Cardiac septum (tissue), 1 donor: Measurements from ENCODE around the gene ALDH3A1. TPM values are rescaled to one million over a fixed set of nuclear protein-coding genes. Genes with fewer than 3 reads are reported as not detected.
A peak's percentile ranks its signal among the peaks of the same experiment; 100 is the strongest.

Experiments
- DNase-seq: peaks from one replicate; pipeline ENCODE4 v3.0.0-alpha.2; 2020; ENCODE audit warnings: low spot score
- intact Hi-C: fragments of 100-400 bp; cut with DNase I; formaldehyde crosslinking; loops from one replicate; pipeline ENCODE4 v1.14.0; 2022
- total RNA-seq: library from RNA; stranded (reverse); fragmentation: NEBNext Ultra II Directional; extraction: Animal tissue kit (Norgen Biotek cat#: 25700); gene quantifications from one replicate; pipeline ENCODE4 v1.2.1, GENCODE V29; 2021
- donor health status: DM: no; HTN: no; CAD: no.

Gene ALDH3A1
- total RNA-seq, 1 donor from 2014 or later = 0.24 TPM

DNA sequence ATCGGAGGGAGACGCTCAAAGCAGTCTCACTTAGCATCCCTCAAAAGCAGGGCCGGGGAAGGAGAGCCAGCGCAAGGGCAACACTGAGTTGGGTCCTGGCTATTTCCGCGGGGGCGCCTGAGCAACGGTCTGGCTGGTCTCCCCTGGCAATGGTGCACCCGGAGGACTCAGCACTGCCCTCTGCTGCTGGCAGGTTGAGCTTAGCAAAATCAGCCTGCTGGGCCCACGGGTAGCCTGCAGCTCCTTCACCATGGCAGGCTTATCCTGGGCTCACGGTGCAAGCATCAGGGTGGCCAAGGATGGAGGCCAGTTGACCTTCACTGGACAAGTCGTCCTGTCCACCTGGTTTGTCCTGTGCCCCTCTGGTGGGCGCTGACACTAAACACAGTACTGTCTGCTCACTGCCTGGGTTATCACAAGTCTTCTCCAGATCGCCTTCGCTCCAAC lies 14.4 kb upstream of the ALDH3A1 start:
- peak; percentile 86 for DNase-seq
- intact Hi-C loops = loop anchor here (5.0 kb wide), 1 partner anchor 60 kb away; no protein-coding TSS in a partner anchor

DNA sequence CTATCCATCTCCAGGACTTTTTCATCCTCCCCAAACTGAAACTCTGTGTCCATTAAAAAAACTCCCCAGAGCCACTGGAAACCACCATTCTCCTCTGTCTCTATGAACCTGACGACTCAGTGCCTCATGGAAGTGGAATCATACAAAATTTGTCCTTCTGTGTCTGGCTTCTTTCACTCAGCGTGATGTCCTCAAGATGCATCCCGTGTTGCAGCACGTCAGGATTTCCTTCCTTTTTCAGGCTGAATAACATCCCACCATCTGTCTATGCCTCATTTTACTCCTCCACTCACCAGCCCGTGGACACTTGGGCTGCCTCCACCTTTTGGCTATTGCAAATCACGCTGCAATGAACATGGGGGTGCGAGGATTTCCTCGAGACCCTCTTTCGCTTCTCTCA lies 12.6 kb upstream of the ALDH3A1 start:
- intact Hi-C loops = loop anchor here (5.0 kb wide), 1 partner anchor 58 kb away; no protein-coding TSS in a partner anchor
- DNase-seq = peak; percentile 27

DNA sequence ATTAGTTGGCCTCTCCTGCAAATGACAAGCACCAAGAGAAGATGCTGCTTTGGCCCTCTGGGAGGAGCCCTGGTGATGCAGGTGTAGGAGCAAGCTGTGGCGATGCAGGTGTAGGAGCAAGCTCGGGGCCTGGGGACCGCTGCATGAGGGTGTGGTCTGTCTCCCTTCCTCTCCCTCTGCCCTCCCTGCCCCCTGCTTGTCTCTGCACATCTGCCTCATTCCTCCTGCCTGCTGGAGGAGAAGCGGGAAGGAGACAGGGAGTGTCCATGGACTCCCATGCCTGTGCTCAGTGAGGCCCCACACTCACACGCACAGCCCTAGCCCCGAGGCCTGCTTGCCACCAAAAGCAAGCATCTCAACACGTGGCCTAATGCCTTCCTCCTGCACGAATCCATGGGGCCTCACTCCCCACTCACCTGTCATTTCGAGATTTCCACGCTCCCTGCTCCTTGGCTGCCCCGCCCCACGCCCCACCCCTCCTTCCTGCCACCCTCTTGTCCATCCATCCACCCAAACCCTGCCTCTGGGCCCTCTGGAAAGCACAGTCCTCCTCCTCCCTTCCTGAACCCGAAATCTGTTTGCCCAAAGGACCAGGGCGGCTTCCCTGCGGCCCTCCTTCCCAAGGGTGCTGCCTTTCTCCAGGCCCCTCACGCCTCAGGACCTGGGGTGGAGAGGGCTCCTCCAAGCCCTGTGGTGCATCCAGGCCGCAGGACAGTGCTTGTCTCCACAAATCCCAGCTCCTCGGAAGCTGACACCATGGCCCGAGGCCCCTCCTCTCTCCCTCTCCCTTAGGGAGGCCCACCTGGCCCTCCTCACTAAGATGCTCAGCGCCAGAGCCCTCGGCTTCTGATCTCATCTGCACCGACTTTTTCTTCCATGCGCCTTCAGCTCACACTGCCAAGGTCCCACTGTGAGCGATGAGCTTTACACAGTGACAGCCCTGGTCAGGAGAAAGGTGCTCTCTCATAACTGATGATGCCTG lies 11.8 kb upstream of the ALDH3A1 start:
- intact Hi-C loops = loop anchor here (5.0 kb wide), 1 partner anchor 58 kb away; no protein-coding TSS in a partner anchor
- peak; percentile 51 for DNase-seq

DNA sequence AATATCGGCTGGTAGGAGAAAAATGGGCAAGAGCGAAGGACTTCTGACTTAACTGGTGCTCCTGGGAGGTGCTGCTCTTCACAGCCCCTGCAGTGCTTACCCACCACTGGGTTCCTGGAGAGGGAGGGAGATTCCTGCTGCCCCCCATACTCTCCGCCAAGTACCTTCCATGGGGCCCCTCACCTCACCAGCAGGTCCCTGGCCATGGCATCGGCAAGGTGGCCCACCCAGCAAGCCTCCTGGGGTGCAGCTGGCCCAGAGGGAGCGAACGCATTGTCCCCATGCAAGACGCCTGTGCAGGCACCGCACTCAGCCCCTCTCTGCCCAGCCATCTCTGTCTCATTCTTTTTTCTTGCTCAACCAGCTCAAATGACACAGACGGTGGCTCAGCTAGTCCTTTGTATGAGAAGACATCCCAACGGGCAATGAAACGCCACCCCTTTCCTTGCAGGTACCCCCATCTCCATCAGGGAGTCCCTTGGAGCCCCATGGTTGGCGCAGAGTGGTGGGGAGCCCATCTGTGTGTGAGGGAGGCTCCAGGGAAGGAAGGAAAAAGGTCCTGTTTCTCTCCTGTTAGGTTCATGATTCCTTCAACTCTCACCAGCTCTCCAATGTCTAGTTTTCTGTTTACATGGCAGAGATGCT lies 9.6 kb upstream of the ALDH3A1 start:
- DNase-seq = peak; percentile 67
- intact Hi-C loops = no loop called here

DNA sequence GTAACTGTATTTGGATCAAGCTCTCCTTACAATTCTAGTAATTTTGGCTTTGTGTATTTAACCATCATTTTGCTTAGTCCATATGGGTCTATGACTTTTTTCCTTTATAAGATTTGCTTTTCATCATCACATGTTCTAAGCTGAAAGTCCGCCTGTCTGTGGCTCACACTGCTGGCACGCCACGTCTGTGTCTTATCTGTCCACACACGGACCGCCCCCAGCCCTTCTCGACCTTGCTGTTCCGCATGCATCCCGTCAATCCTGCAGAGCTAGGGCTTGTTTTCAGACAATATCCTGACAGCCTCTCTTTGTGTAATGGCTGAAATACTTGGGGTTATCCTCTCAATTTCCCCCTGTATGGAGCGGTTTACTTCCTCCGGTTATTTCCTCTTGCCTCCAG lies 8.4 kb upstream of the ALDH3A1 start:
- intact Hi-C loops = no loop called here
- peak; percentile 39 for DNase-seq

DNA sequence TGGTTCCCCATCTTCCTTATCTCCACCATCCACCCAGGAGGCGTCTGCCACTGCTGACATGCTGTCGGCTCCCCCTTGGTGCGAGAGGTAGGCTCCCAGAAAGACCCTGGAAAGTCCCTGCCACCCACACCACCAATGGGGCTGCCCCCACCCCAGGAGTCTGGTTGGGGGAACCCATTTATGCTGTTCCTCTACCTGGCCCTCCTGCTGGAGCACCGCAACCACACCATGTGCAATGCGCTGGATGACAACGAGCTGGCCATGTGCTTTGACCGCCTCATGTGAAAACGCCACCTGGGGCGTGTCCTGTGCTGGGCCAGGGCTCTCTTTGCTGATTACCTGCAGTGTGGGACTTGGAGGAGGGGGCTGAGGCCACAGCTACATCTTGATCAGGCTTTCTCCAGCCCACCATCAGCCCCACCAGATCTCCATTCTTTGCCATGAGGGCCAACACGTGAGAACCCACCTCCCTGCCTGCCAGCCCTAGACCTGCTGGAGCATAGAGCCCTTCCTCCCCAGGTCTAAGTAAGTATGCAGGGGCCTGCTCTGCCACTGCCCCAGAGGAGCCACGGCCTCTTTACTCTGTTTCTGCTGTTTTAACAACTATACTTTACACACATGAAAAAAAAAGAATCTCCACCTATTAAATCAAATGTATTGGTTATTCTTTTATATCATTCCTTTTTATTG lies 7.9 kb upstream of the ALDH3A1 start:
- intact Hi-C loops = no loop called here
- DNase-seq = peak; percentile 68

DNA sequence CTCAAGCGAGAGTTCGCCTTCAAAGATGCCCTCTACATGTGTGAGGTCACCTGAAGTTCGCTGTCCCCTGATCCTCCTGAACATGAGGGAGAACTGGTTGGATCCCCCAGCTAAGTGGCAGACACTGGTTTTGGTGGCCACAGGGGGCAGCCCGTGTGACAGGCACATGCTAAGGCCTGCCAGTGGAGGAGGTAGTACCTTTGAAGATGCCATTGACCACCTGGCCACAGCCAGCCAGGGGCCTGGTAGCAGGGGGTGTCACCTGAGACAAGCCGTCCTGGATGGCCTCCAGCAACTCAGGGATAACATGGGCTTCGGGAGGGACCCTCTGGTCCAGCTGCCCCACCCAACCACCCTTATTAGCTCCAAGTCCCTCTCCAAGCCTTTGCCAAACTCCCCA lies 7.3 kb upstream of the ALDH3A1 start:
- intact Hi-C loops = no loop called here
- peak; percentile 41 for DNase-seq

DNA sequence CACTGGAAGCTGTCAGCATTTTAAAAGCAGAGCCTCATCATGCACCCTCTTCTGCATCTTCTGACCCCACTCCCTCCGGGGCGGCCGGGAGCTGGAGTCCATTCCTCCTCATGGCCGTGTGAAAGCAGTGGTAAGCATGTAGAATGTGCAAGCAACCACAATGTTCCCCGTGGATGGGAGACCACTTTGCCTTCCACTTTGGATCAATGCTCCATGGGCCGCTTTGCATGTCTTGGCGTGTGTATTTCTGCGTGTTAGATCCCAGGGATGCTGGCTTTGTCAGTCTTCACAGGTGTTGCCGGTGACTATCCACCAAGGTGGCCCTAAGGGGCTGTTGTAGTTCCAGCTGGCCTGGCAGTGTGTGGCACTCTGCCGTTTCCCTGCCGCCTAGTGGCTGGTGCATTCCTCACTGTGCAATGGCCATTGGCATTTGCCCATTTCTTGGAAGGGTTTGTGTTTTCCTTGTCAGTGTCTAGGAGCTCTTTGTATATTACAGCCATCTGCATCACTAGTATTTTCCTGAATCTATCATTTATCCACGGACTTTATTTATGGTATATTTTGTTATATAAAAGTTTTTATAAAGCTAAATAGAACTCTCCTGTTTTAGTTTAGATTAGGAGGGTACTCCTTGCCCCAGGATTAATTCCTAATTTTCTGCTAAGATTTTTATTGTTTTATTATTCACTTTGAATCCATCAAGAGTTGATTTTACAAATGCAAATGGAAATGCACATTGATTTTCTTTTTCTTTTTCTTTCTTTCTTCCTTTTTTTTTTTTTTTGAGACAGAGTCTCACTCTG lies 5.8 kb upstream of the ALDH3A1 start:
- DNase-seq = no peak

DNA sequence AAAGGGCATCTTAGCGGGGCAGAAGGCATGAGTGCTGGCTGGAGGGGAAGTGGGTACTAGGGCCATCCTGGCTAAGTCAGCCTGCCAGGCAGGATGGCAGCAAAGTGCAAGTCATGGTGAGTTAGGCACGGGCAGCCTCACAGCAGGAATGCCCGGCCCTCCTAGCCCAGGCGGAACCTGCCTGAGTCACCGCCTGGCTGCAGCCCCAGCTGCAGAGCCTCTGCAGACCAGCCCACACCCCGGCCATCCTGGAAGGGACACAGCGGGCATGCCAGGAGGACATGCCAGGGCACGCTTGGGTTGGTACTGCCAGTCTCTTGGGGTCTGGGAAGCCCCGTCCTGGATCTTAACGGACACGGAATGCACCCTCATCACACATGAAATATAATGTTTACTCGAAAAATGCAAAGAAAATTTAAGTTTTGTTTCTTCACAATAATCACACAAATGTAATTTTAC lies 5.0 kb upstream of the ALDH3A1 start:
- DNase-seq = peak; percentile 90
- intact Hi-C loops = loop anchor here (5.0 kb wide), 2 partner anchors 46 to 106 kb away; partner anchors contain the start of gene ALDH3A2

More for the DNA sequence above, 5.8 kb upstream of the ALDH3A1 start:
- intact Hi-C loops = loop anchor here (5.0 kb wide), 2 partner anchors 47 to 107 kb away; partner anchors contain the start of gene ALDH3A2

DNA sequence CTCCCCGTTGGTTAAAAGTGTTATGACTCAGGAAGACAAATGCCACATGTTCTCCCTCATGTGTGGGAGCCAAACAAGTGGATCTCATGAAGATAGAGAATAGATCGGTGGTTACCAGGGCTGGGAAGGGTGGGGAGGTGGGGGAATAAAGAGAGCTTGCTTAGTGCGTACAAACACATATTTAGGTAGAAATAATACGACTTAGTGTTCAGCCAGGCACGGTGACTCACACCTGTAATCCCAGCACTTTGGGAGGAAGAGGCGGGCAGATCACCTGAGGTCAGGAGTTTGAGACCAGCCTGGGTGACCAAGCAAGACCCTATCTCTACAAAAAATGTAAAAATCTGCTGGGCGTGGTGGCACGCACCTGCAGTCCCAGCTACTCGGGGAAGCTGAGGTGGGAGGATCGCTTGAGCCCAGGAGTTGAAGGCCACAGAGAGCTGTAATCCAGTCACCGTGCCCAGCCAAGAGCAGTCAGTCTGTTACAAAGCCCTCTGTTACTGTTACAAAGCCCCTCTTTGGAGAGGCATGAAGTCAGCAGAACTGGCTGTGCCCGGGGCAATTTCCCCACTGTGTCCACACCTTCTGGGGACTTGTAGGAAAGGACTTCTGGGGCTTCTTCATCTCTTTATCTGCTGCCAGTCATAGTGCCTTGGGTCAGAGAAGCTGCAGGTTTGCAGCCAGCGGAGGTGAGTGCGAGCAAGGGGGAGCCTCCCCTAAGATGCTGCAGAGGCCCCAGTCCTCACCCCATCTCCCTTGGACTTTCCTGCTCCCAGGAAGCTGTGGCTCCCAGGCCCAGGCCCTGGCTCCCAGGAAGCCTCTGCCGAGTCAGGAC lies 4.3 kb upstream of the ALDH3A1 start:
- DNase-seq = no peak
- intact Hi-C loops = loop anchor here (5.0 kb wide), 2 partner anchors 45 to 105 kb away; partner anchors contain the start of gene ALDH3A2

DNA sequence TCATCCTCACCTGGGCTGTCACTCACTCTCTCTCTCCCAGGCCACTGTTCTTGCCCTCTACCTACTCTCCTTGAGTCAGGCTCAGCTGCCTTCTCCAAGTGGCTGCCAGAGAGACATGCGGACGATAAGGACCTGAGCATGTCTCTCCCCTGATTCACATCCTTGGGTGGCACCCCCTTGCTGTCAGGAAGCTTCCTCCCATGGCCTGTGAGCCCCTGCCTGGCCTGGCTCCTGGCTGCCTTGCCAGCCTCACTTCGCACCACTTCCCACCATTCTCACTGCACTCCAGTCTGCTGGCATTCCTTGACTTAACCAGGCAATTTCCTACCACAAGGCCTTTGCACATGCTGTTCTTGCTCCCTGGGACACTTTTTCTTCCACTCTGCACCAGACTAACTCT lies 2.7 kb upstream of the ALDH3A1 start:
- intact Hi-C loops = loop anchor here (5.0 kb wide), 2 partner anchors 44 to 104 kb away; partner anchors contain the start of gene ALDH3A2
- DNase-seq = no peak

DNA sequence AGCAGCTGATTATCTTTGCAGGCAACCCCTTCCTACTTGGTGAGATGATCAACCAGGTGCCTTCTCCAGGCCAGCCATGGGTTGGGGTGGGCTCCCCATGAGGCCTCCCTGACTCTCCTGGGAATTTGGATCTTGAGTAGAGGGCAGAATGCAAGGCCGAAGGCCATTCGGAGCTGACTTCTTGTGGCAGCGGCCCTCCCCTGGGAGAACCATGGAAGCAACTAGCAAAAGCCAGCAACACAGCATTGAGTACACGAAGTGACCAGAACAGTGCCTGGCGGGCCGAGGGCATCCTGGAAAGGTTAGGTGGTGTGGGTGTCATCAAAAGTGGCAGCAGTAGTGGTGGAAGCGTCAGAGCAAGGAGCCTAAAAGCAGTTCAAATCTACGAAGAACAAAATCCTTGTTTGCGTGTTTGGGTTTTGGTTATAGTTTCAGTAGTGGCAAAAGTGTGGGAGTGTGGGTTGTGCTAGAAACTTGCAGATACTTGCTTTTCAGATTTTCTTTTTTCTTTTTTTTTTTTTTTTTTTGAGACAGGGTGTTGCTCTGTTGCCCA lies 2.0 kb upstream of the ALDH3A1 start:
- no peak for DNase-seq
- intact Hi-C loops = loop anchor here (5.0 kb wide), 2 partner anchors 43 to 103 kb away; partner anchors contain the start of gene ALDH3A2

DNA sequence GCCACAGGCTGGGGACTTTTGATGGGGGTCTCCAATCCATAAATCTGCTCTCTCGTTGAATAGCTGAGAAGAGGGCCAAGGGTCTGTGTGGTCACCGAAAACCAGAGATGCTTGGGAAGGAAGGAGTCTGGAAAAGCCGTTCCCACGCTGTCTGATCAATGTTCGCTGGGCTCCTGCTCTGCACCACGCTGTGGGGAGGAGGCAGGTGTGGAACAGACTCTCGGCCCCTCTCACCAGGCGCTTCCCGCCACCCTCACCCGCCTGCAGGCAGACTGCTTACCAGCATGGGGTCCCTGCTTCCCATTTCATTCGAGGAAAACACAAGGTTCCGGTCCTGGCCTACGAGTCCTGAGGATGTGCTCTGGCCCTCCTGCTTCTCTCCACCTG lies 702 bp upstream of the ALDH3A1 start:
- intact Hi-C loops = no loop called here

DNA sequence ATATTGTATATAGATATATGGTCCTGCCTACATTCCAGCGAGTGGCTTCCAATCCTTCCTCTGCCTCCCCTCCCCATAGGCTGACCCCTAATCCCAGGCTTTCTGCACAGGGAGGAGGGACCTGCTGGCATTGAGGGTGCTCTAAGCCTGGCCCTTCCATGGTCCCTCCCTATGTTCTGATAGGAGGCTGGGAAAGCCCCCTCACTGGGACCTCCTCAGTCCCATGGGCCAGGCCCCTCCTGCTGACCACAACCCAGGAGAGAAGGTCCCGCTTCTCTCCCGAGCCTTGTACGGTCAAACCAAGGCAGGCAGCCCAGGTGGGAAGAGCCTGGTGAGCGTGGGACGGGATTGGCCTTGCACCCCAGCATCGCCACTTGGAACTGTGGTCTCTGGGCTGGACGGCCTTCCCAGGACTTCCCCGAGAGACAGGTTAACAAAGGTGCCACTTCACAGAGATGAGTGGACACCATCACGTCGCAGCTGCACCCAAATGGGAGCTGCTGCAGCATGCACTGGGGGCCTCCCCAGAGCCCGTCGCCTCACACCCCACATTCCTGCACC lies 859 bp downstream of the ALDH3A1 start:
- intact Hi-C loops = no loop called here
- no peak for DNase-seq

More for the DNA sequence above, 702 bp upstream of the ALDH3A1 start:
- no peak for DNase-seq

DNA sequence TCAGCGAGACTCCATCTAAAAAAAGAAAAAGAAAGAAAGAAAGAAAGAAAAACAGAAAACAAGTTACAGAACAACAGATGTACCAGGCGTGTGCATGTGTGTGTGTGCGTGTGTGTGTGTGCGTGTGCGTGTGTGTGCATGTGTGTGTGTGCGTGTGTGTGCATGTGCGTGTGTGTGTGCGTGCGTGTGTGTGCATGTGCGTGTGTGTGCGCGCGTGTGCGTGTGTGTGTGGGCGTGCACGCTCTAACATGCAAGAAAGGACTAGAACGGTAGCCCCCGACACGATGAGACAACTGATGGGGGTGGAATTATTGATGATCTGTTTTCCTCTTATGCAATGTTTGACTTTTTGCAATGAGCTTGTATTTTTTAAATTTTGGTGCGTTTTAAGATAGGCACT lies 1.6 kb downstream of the ALDH3A1 start:
- intact Hi-C loops = no loop called here
- no peak for DNase-seq

DNA sequence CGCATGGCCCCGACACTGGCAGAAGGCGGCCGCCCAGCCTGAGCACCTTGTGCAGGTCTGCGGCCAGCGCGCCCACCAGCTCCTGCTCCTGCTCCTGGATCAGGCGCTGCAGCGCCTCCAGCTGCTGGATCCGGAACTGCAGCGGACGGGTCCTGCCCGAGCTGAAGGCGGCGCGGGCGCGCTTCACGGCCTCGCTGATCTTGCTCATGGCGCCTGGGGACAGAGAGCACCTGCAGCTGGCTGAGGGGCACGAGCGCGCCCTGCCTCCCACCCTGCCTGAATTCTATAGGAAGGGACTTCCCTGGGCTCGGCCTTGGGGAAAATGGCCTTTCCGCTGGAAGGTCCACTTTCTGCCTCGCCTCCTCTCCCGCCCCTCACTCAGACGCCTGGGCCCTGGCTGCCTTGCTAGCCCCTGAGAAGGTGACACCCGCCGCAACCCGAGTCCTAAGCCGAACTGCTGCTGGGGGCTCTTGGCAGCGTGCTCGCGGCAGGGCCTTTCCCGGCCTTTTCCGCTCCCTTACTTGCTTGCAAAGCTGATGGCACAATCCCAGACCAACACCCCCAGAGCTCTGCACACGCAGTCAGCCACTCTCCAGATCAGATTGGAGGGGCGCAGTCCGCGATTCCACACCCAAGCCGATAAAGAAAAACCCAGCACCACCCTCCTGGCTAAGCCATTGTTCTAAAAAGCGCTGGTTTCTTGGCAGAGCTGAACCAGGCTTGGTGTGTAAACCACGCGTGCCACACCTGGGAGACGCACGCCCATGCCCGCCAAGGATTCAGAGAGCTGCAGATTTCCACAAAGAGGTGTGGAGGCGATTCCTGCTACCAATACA lies 3.0 kb downstream of the ALDH3A1 start:
- DNase-seq = peak; percentile 94
- intact Hi-C loops = no loop called here
